ENCODE measurements around the gene ARHGEF10L. TPM values are rescaled to one million over a fixed set of nuclear protein-coding genes. Genes with fewer than 3 reads are reported as not detected.

The ARHGEF10L gene
- total and polyA plus RNA-seq, 4 donors: 20.7 to 61.0 (median 42.1) TPM

- no peaks in the 10 kb centered on the region for H3K27me3 ChIP-seq (ENCODE audit: control insufficient read depth, insufficient read depth, low read length)
- peaks cover 11% of the 10 kb centered on the region for H3K4me1 ChIP-seq (ENCODE audit: control insufficient read depth, insufficient read depth, low read length)
- no peak for DNase-seq (ENCODE audit: low read depth in 4 of 6, low spot score in 6 of 6)
- WGBS (ENCODE audit: insufficient coverage): 85% methylated on average over 10 of the region's 11 CpGs
- no peak overlapping the region for H3K27ac ChIP-seq (ENCODE audit: low read depth, low read length)
- no peak overlapping the region for H3K4me3 ChIP-seq (ENCODE audit: low read depth, low read length)
- peaks cover 82% of the 10 kb centered on the region for H3K36me3 ChIP-seq (ENCODE audit: control insufficient read depth, insufficient read depth, low read length)
- H3K9me3 ChIP-seq (ENCODE audit: control insufficient read depth, insufficient read depth, low read length): no peaks in the 10 kb centered on the region
Measured at GRCh38 chr1:17615157-17615556, 75.7 kb downstream of the ARHGEF10L start.

DNA sequence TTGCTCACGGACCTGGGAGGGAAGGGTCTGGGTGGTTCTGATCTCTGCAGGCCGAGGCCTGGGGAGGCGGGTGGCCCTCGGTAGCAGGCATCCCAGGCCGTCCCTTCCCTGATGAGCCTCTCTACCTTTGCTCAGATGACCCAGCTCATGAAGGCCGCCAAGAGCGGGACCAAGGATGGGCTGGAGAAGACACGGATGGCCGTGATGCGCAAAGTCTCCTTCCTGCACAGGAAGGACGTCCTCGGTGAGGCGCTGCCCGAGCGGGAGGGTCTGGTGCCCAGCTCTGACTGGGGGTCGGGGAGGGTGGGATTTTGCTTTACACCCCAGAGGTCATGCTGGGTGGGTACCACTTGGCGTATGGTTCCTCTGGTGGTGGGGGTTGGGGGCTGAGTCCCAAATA is 76.5 kb downstream of the ARHGEF10L start:
- H3K27me3 ChIP-seq (ENCODE audit: control insufficient read depth, insufficient read depth, low read length): no peaks in the 10 kb centered on the region
- DNase-seq (ENCODE audit: low read depth in 4 of 6, low spot score in 6 of 6): no peak
- no peaks in the 10 kb centered on the region for H3K9me3 ChIP-seq (ENCODE audit: control insufficient read depth, insufficient read depth, low read length)
- no peak overlapping the region for H3K27ac ChIP-seq (ENCODE audit: low read depth, low read length)
- 93% methylated on average over 12 of the region's 17 CpGs for WGBS (ENCODE audit: insufficient coverage)
- H3K4me1 ChIP-seq (ENCODE audit: control insufficient read depth, insufficient read depth, low read length): peaks cover 5% of the 10 kb centered on the region
- H3K36me3 ChIP-seq (ENCODE audit: control insufficient read depth, insufficient read depth, low read length): peaks cover 83% of the 10 kb centered on the region
- H3K4me3 ChIP-seq (ENCODE audit: low read depth, low read length): no peak overlapping the region

GRCh38 chr1:17616731-17617279 is 77.3 kb downstream of the ARHGEF10L start:
- Histone ChIP-seq H3K9me3 (ENCODE audit: control insufficient read depth, insufficient read depth, low read length) (no peaks in the 10 kb centered on the region), H3K36me3 (ENCODE audit: control insufficient read depth, insufficient read depth, low read length) (peaks cover 88% of the 10 kb centered on the region), H3K27ac (ENCODE audit: low read depth, low read length) (no peak overlapping the region), H3K27me3 (ENCODE audit: control insufficient read depth, insufficient read depth, low read length) (no peaks in the 10 kb centered on the region), H3K4me1 (ENCODE audit: control insufficient read depth, insufficient read depth, low read length) (peaks cover 5% of the 10 kb centered on the region), H3K4me3 (ENCODE audit: low read depth, low read length) (no peak overlapping the region)
- WGBS (ENCODE audit: insufficient coverage): 93% methylated on average over 9 of the region's 12 CpGs
- DNase-seq (ENCODE audit: low read depth in 4 of 6, low spot score in 6 of 6): no peak

GRCh38 chr1:17617787-17618557 is 78.5 kb downstream of the ARHGEF10L start:
- WGBS (ENCODE audit: insufficient coverage): 75% methylated on average over 21 of the region's 27 CpGs
- H3K4me3 ChIP-seq (ENCODE audit: low read depth, low read length): no peak overlapping the region
- DNase-seq (ENCODE audit: low read depth in 4 of 6, low spot score in 6 of 6): no peak
- H3K36me3 ChIP-seq (ENCODE audit: control insufficient read depth, insufficient read depth, low read length): peaks cover 93% of the 10 kb centered on the region
- H3K4me1 ChIP-seq (ENCODE audit: control insufficient read depth, insufficient read depth, low read length): peaks cover 5% of the 10 kb centered on the region
- no peaks in the 10 kb centered on the region for H3K9me3 ChIP-seq (ENCODE audit: control insufficient read depth, insufficient read depth, low read length)
- H3K27ac ChIP-seq (ENCODE audit: low read depth, low read length): no peak overlapping the region
- H3K27me3 ChIP-seq (ENCODE audit: control insufficient read depth, insufficient read depth, low read length): no peaks in the 10 kb centered on the region

- H3K4me1 ChIP-seq (ENCODE audit: control insufficient read depth, insufficient read depth, low read length): peaks cover 5% of the 10 kb centered on the region
- 77% methylated on average over 16 of the region's 19 CpGs for WGBS (ENCODE audit: insufficient coverage)
- no peak overlapping the region for H3K4me3 ChIP-seq (ENCODE audit: low read depth, low read length)
- H3K36me3 ChIP-seq (ENCODE audit: control insufficient read depth, insufficient read depth, low read length): peaks cover 95% of the 10 kb centered on the region
- no peaks in the 10 kb centered on the region for H3K9me3 ChIP-seq (ENCODE audit: control insufficient read depth, insufficient read depth, low read length)
- H3K27me3 ChIP-seq (ENCODE audit: control insufficient read depth, insufficient read depth, low read length): no peaks in the 10 kb centered on the region
- DNase-seq (ENCODE audit: low read depth in 4 of 6, low spot score in 6 of 6): no peak
- no peak overlapping the region for H3K27ac ChIP-seq (ENCODE audit: low read depth, low read length)
Measured at GRCh38 chr1:17618558-17619247, 79.2 kb downstream of the ARHGEF10L start.

GRCh38 chr1:17620448-17620847 is 81.0 kb downstream of the ARHGEF10L start:
- Histone ChIP-seq H3K4me1 (ENCODE audit: control insufficient read depth, insufficient read depth, low read length) (peaks cover 10% of the 10 kb centered on the region), H3K9me3 (ENCODE audit: control insufficient read depth, insufficient read depth, low read length) (no peaks in the 10 kb centered on the region), H3K27me3 (ENCODE audit: control insufficient read depth, insufficient read depth, low read length) (no peaks in the 10 kb centered on the region), H3K27ac (ENCODE audit: low read depth, low read length) (no peak overlapping the region), H3K36me3 (ENCODE audit: control insufficient read depth, insufficient read depth, low read length) (peaks cover 96% of the 10 kb centered on the region), H3K4me3 (ENCODE audit: low read depth, low read length) (no peak overlapping the region)
- DNase-seq (ENCODE audit: low read depth in 4 of 6, low spot score in 6 of 6): no peak
- WGBS (ENCODE audit: insufficient coverage): 100% methylated on average over 2 of the region's 5 CpGs

- no peak for DNase-seq (ENCODE audit: low read depth in 4 of 6, low spot score in 6 of 6)
- WGBS (ENCODE audit: insufficient coverage): 91% methylated on average over 10 of the region's 10 CpGs
- Histone ChIP-seq H3K4me1 (ENCODE audit: control insufficient read depth, insufficient read depth, low read length) (peaks cover 10% of the 10 kb centered on the region), H3K9me3 (ENCODE audit: control insufficient read depth, insufficient read depth, low read length) (no peaks in the 10 kb centered on the region), H3K27ac (ENCODE audit: low read depth, low read length) (no peak overlapping the region), H3K4me3 (ENCODE audit: low read depth, low read length) (no peak overlapping the region), H3K36me3 (ENCODE audit: control insufficient read depth, insufficient read depth, low read length) (peaks cover 96% of the 10 kb centered on the region), H3K27me3 (ENCODE audit: control insufficient read depth, insufficient read depth, low read length) (no peaks in the 10 kb centered on the region)
Measured at GRCh38 chr1:17621691-17622090, 82.2 kb downstream of the ARHGEF10L start.

- H3K36me3 ChIP-seq (ENCODE audit: control insufficient read depth, insufficient read depth, low read length): peaks cover 94% of the 10 kb centered on the region
- H3K4me1 ChIP-seq (ENCODE audit: control insufficient read depth, insufficient read depth, low read length): peaks cover 5% of the 10 kb centered on the region
- no peak overlapping the region for H3K4me3 ChIP-seq (ENCODE audit: low read depth, low read length)
- no peak overlapping the region for H3K27ac ChIP-seq (ENCODE audit: low read depth, low read length)
- no peak for DNase-seq (ENCODE audit: low read depth in 4 of 6, low spot score in 6 of 6)
- WGBS (ENCODE audit: insufficient coverage): 95% methylated on average over 18 of the region's 22 CpGs
- H3K27me3 ChIP-seq (ENCODE audit: control insufficient read depth, insufficient read depth, low read length): no peaks in the 10 kb centered on the region
- H3K9me3 ChIP-seq (ENCODE audit: control insufficient read depth, insufficient read depth, low read length): no peaks in the 10 kb centered on the region
Measured at GRCh38 chr1:17622823-17623222, 83.3 kb downstream of the ARHGEF10L start.

- Histone ChIP-seq H3K27ac (ENCODE audit: low read depth, low read length) (no peak overlapping the region), H3K4me1 (ENCODE audit: control insufficient read depth, insufficient read depth, low read length) (peaks cover 4% of the 10 kb centered on the region), H3K27me3 (ENCODE audit: control insufficient read depth, insufficient read depth, low read length) (no peaks in the 10 kb centered on the region), H3K36me3 (ENCODE audit: control insufficient read depth, insufficient read depth, low read length) (peaks cover 90% of the 10 kb centered on the region), H3K4me3 (ENCODE audit: low read depth, low read length) (no peak overlapping the region), H3K9me3 (ENCODE audit: control insufficient read depth, insufficient read depth, low read length) (no peaks in the 10 kb centered on the region)
- DNase-seq (ENCODE audit: low read depth in 4 of 6, low spot score in 6 of 6): no peak
- 81% methylated on average over 7 of the region's 8 CpGs for WGBS (ENCODE audit: insufficient coverage)
Measured at GRCh38 chr1:17624611-17625233, 85.2 kb downstream of the ARHGEF10L start.
